ENCODE measurements around the gene LIN28B.
"Not testable (repeated sequence)": the region's sequence is repeated elsewhere in the genome, so short reads cannot be mapped to it uniquely, and the experiment has no call there.

Gene LIN28B

GRCh38 chr6:105069821-105070445, 113.0 kb downstream of the LIN28B start:
- DNase-seq = no peak

DNA sequence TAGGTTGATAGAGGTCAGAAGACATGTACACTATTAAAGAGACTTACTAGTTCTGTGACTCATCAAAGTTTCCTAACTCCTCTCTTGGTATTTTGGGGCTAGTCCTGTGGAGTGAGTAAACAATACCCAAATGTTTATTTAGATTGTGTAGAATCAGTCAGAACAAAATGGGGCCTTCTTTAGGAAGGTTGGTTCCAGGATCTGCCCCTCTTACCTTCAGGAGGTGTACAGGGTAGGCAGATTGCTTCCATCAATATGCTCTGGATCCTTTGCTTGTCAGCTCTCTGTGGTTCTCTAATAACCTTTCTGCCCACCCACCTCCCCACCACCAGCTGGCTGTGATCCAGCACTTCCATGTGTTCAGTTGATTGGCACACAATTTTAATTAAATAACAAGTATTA, 115.9 kb downstream of the LIN28B start:
- DNase-seq = no peak

DNA sequence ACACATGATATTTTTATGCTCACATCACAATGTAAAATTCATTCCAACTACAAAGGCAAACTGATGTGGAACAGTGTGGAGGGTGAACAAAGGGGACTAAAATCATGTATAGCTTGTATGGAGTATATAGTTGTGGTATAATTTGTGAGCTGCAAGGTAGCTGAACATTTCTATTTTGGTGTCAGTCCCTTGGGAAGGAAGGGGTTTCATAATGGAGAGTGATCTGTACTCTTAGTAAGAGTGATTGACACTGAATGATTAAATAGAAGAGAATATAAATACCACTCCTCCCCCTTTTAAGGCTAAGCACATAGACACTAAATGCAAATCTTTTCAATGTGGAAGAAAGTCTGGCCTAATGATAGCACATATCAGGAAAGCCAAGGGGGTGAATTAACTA, 118.3 kb downstream of the LIN28B start:
- no peak for DNase-seq

DNA sequence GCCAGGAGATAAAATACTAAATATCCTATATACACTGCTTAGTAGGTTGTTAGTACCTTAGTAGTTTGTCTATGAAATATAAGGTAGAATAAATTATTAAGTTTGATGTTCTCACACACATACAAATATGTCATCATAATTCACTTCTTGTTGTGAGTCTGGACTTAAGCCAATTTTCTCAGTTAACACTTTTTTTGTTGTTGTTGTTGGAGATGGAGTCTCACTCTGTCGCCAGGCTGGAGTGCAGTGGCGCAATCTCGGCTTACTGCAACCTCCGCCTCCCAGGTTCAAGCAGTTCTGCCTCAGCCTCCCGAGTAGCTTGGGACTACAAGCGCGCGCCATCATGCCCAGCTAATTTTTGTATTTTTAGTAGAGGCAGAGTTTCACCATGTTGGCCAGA, 119.5 kb downstream of the LIN28B start:
- DNase-seq = not testable (repeated sequence)

- DNase-seq = peak in 1 of 2 experiments; percentile 7
These were observed 120.9 kb downstream of the LIN28B start for GRCh38 chr6:105077596-105078385.

- DNase-seq = no peak
These were observed 121.4 kb downstream of the LIN28B start for GRCh38 chr6:105078386-105078708.

GRCh38 chr6:105080279-105080678, 123.4 kb downstream of the LIN28B start:
- DNase-seq = no peak

GRCh38 chr6:105081662-105082061, 124.8 kb downstream of the LIN28B start:
- not testable (repeated sequence) for DNase-seq

- DNase-seq = peak; percentile 9 to 34
These were observed 130.8 kb downstream of the LIN28B start for GRCh38 chr6:105087571-105088211.

DNA sequence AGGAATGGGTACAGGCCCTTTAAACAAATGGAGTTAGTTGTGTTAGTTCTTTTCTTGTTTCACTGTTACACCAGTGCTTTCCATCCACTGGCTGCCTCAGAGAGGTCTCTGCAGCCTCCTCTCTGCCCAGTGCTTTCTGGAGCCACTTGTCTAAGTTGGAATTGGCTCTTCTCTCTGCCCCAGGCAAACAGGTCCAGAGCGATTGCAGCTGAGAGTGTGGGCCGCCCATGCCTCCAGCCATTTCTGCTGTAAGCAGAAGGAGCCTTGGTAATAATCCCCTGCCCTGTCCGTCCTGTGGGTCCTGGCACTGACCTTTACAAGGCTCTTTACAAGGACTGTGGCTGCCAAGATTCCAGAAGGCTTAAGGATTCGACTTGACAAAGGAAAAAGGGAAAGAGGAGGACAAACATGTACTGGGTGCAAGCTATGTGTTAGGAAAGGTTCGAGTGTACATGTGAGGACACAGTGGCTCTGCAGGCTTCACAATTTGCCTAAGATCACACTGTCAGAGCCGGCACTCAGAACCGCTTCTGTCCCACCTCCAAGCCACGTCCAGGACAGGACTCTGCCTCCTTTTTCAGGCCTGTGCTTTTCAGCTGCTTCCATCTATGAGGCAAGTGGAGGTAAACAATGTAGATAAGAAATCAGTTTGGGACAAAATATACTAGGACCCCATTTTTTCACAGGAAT, 134.4 kb downstream of the LIN28B start:
- DNase-seq = no peak

DNA sequence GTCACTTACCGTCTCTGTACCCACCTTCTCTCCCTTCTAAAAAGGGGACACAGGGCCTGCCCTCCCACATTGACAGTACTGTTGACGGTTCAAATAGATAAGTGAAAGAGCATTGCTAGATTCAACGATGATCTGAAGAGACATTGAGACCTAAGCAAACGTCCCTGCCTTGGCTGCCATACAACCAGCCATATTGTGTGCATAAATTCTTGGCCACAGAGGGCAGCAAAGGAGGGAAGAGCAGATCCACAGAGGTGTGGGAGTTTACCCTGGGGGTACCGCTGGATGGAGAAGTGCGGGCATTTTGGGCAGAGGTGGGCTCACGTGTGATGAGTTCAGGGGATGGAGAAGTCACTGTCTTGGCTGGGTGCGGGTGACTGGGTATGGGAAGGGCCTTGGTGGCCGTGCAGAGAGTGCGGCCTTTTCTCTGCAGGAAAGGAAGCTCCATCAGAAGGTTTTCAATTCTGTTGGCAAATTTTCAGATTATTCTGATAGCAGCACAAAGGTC, 137.3 kb downstream of the LIN28B start:
- no peak for DNase-seq

- DNase-seq = no peak
These were observed 138.2 kb downstream of the LIN28B start for GRCh38 chr6:105095139-105095538.

DNA sequence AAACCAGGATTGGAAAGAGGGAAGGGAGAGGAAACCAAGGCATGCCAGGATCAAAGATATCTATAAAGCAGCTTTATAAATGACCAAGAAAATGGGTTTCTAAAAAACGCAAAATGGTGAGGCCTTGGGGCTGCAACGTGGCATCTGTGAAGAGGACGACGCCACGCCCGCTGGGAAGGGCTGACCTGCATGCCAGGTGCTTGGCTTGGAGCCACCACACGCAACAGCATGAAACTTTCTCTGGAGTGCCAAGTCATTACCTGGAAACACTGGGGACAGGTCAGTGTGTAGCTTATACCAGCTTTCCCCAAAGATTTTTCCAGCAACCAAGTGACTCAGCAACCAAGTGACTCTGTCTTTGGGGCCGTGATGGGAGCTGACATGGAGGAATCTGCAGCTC, 140.4 kb downstream of the LIN28B start:
- no peak for DNase-seq

DNA sequence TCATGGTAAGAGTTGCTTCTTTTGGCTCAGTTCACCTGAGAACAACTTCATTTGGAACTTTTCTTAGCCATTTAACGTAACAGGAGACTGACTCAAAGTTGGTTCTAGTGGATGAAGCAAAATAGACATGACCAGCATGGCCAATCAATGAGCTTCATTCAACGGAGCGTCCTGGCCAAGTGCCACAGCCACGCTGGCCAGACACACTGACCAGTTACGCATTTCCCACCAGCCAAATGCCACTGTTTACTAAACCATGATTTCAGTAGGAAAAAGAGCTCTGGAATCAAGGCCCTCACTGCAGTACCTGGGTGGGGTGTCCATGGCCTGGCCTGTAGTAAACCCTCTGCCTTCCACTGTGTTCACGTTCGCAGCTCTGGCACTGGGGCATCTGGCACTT, 142.5 kb downstream of the LIN28B start:
- no peak for DNase-seq

DNA sequence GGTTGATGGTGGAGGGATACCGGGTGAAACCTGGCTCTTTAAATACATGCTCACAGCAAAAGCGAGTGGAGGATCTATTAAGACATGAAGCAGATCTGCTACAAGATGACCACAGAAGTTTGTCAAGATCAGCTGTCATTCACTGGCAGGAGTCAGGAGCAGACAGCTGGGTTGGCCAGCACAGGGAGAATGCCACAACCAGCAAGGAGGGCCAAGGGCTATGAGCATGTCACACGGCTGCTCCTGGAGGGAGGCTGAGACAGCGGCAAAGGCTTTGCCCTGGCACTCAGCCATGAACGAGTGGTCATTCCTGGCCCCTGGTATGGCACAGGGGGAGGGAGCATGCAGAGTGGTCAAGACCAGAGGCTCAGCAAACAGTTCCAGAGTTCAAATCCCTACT, 145.3 kb downstream of the LIN28B start:
- DNase-seq = no peak

GRCh38 chr6:105105094-105105493, 148.2 kb downstream of the LIN28B start:
- DNase-seq = no peak

- DNase-seq = no peak
These were observed 149.4 kb downstream of the LIN28B start for GRCh38 chr6:105106260-105106659.

- no peak for DNase-seq
These were observed 150.3 kb downstream of the LIN28B start for GRCh38 chr6:105107207-105107606.

DNA sequence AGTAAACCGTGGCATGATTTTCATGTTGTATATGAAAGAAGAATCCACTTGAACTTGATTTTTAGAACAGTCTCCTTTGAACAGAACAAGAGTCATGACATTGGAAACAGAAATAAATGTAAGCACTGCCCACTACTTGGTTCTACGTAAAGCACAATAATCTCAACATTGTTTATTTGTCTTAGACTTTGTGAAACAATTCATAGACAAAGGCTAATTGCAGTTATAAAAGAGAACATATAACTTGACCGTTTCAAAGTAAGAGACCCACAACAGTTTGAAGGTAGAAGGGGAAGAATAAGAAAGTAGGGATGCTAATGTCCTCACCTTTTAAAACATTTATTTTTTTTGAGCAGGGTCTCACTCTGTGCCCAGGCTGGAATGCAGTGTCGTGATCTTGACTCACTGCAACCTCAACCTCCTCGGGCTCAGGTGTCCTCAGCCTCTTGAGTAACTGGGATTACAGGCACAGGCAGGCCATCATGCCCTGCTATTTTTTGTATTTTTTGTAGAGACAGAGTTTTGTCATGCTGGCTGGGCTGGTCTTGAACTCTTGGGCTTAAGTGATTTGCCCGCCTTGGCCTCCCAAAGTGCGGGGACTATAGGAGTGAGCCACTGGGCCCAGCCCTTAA, 151.8 kb downstream of the LIN28B start:
- DNase-seq = no peak

GRCh38 chr6:105109955-105110895, 153.3 kb downstream of the LIN28B start:
- no peak for DNase-seq

DNA sequence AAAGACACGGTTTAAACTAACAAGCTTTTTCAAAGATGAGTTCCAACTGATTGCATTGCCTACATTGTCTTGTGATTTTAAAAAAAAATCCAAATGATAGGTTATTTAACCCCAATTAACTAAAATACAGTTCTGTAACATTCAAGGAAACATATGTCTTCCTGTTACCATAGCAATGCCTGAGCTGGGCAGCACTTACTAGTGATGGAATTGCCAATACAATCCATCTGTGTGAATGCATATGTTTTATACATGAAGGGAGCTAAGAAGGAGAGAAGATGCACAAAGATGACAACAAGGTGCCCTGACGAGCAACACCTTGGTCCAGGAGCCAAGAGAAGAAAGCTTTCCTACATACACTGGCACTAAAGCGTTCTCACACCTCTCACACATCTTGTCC, 154.2 kb downstream of the LIN28B start:
- DNase-seq = no peak

DNA sequence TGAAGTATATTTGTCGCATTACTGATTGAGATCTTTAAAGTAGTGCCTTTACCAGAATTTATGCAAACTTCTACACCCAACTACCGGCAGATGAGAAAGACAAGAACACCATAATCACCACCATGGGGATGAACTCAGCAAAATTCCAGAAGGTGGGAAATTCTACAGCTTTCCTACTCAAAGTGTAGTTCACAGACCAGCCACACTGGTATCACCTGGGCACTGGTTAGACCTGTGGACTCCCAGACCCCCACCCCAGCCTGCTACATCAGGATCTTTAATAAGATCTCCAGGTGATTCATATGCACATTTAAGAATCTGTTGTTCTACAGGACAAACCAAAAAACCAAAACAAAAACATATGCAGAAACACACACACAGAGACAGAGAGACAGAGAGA, 155.0 kb downstream of the LIN28B start:
- no peak for DNase-seq
